ENCODE data around the gene LEKR1. TPM values are rescaled to one million over a fixed set of nuclear protein-coding genes. Genes with fewer than 3 reads are reported as not detected.
A peak's percentile ranks its signal among the peaks of the same experiment; 100 is the strongest.

The LEKR1 gene
- total RNA-seq, 4 donors from 2014 or later: 1.7 TPM; not detected in 3

DNA sequence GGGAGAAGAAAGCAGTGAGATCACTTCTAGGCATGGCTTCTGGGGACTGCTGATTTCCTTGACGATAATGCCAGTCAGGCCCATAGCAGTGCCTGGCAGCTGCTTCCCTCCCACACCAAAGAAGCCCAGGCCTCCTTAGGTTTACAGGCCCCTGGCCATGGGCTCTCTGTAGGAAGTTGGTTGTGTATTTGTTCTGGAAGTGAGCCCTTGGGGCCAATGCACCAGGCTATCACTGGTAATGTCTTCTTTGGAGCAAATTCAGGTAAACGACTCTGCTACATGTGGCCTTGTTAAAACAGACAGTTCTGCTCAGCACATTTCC, 244.5 kb downstream of the LEKR1 start:
- peak; percentile 20 for ATAC-seq (ENCODE audit: low FRiP score)
- TF ChIP-seq, protein P1, sequence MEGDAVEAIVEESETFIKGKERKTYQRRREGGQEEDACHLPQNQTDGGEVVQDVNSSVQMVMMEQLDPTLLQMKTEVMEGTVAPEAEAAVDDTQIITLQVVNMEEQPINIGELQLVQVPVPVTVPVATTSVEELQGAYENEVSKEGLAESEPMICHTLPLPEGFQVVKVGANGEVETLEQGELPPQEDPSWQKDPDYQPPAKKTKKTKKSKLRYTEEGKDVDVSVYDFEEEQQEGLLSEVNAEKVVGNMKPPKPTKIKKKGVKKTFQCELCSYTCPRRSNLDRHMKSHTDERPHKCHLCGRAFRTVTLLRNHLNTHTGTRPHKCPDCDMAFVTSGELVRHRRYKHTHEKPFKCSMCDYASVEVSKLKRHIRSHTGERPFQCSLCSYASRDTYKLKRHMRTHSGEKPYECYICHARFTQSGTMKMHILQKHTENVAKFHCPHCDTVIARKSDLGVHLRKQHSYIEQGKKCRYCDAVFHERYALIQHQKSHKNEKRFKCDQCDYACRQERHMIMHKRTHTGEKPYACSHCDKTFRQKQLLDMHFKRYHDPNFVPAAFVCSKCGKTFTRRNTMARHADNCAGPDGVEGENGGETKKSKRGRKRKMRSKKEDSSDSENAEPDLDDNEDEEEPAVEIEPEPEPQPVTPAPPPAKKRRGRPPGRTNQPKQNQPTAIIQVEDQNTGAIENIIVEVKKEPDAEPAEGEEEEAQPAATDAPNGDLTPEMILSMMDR (IDR thresholded peaks at IDR 0.05): no peak
- no peak for DNase-seq (ENCODE audit: low spot score)

- TF ChIP-seq, protein P1 (IDR thresholded peaks at IDR 0.05): no peak
- DNase-seq (ENCODE audit: low spot score) (no peak), ATAC-seq (ENCODE audit: low FRiP score) (no peak)
Observed at GRCh38 chr3:157071744-157072525, 245.8 kb downstream of the LEKR1 start.

DNA sequence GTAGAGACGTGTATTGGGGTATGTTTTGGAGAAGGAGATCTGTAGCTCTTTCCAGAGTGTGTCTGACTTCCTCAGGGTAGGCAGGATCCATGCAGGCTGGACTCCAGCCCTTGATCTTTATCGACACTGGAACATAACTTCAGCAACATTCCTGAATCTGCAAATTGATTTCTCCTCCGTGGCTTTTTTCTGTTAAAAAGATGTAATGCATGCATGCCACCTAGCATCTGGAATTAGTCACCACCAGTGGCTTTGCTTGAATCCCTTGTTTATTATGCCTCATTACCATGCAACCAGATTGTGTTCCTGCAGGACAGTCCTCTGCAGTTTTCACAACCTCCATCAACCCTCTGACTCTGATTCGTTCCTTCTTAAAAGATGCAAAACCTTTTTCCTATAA, 247.7 kb downstream of the LEKR1 start:
- DNase-seq (ENCODE audit: low spot score): no peak
- TF ChIP-seq, protein P1 (IDR thresholded peaks at IDR 0.05): no peak
- no peak for ATAC-seq (ENCODE audit: low FRiP score)

DNA sequence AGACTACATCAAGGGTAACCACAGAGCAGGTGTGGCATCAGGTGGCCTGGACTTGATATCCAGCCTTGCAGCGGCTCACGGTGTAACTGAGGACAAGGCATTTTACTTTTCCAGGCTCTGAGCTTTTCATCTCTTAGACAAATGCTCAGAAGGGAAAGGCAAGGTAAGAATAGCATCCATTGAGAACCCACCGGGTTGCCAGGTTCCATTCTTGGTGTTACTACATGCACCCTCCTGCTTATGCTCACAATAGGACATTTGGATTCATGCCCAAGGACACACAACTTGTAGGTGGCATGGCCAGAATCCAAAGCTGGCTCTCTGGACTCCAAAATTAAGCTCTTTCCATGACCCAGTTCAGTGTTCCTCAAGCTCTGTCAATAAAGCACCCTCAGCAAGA, 248.3 kb downstream of the LEKR1 start:
- no peak for DNase-seq (ENCODE audit: low spot score)
- no peak for ATAC-seq (ENCODE audit: low FRiP score)
- TF ChIP-seq, protein P1 (IDR thresholded peaks at IDR 0.05): no peak

GRCh38 chr3:157074981-157075380, 248.8 kb downstream of the LEKR1 start:
- TF ChIP-seq, protein P1 (IDR thresholded peaks at IDR 0.05): no peak
- ATAC-seq (ENCODE audit: low FRiP score) (no peak), DNase-seq (ENCODE audit: low spot score) (no peak)

GRCh38 chr3:157075693-157076420, 249.7 kb downstream of the LEKR1 start:
- DNase-seq (ENCODE audit: low spot score) (no peak), ATAC-seq (ENCODE audit: low FRiP score) (peak; percentile 55)
- TF ChIP-seq, protein P1 (IDR thresholded peaks at IDR 0.05): no peak
